PC-9 (cell line): ENCODE measurements around the gene EMP3.

Experiments used
- EZH2 ChIP-seq: fragments of 200-600 bp; sonication (generic); IDR thresholded peaks from 2 replicates; pipeline ENCODE4 v1.8.0; 2017; ENCODE audit warnings: antibody characterized with exemption, low read depth
- TF ChIP-seq, protein P1 (sequence below): fragments of 200-600 bp; sonication (generic); conservative IDR thresholded peaks from 2 replicates; pipeline ENCODE4 v1.6.1; 2017; ENCODE audit warnings: mixed run types, antibody characterized with exemption, mild to moderate bottlenecking, moderate library complexity

GRCh38 chr19:48367855-48368254 lies 42.5 kb downstream of the EMP3 start:
- TF ChIP-seq, protein P1, sequence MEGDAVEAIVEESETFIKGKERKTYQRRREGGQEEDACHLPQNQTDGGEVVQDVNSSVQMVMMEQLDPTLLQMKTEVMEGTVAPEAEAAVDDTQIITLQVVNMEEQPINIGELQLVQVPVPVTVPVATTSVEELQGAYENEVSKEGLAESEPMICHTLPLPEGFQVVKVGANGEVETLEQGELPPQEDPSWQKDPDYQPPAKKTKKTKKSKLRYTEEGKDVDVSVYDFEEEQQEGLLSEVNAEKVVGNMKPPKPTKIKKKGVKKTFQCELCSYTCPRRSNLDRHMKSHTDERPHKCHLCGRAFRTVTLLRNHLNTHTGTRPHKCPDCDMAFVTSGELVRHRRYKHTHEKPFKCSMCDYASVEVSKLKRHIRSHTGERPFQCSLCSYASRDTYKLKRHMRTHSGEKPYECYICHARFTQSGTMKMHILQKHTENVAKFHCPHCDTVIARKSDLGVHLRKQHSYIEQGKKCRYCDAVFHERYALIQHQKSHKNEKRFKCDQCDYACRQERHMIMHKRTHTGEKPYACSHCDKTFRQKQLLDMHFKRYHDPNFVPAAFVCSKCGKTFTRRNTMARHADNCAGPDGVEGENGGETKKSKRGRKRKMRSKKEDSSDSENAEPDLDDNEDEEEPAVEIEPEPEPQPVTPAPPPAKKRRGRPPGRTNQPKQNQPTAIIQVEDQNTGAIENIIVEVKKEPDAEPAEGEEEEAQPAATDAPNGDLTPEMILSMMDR = no peak
- no peak for TF ChIP-seq EZH2
